GM12878 (cell line): ENCODE measurements around the gene ZFPM1. TPM values are rescaled to one million over a fixed set of nuclear protein-coding genes. Genes with fewer than 3 reads are reported as not detected.

Experiments
- ATAC-seq: fragments of 200-7000 bp; cut with Tn5 transposase; 3 replicates; pipeline ENCODE4 v1.9.1; 2020; ENCODE audit warnings: mild to moderate bottlenecking, moderate library complexity
- BruUV-seq: library from RNA; stranded (reverse); fragments of 400-500 nt; replicated peaks from 2 replicates; lab custom pipeline; 2021; lab: Mats Ljungman, UMichigan
- CTCF ChIA-PET: fragments of 300-600 bp; sonication (Branson Sonifier 250); formaldehyde crosslinking; extraction: SDS; loops from one replicate; lab custom pipeline; 2021; ENCODE audit warnings: inconsistent platforms; lab: Yijun Ruan, JAX
- POLR2A ChIA-PET: fragments of 350-600 bp; formaldehyde crosslinking; extraction: SDS; loops from one replicate; lab custom pipeline; 2021; ENCODE audit warnings: inconsistent platforms; lab: Charles Lee
- RAD21 ChIA-PET: fragments of 300-600 bp; sonication (Branson Sonifier 250); formaldehyde crosslinking; loops from one replicate; lab custom pipeline; 2023; ENCODE audit warnings: antibody characterized with exemption; ENCODE audit not compliant: unreplicated experiment; lab: Charles Lee
- SMC1A ChIA-PET: fragments of 300-600 bp; sonication (Branson Sonifier 250); formaldehyde crosslinking; loops from one replicate; lab custom pipeline; 2023; ENCODE audit not compliant: unreplicated experiment, uncharacterized antibody; lab: Charles Lee
- DNase-seq: peaks from one replicate; pipeline ENCODE4 v3.0.0-alpha.2; 2011; ENCODE audit warnings: low read depth, low spot score
- FAIRE-seq: peaks from 3 replicates; lab custom pipeline; 2011; peaks lifted over from hg19 to GRCh38; lab: Jason Lieb, UNC
- H2AFZ ChIP-seq: 2 replicates; pipeline ENCODE4 v1.6.0; 2011; ENCODE audit warnings: low read depth, low read length, control low read depth; ENCODE audit not compliant: control insufficient read depth
- H3K27ac ChIP-seq: 2 replicates; pipeline ENCODE4 v1.5.1; 2011; ENCODE audit warnings: control low read depth; ENCODE audit not compliant: control insufficient read depth, insufficient read depth
- H3K27me3 ChIP-seq, 2 experiments: replicated peaks in 1 of 2; 2 replicates each; pipeline versions ENCODE4 v1.6.0 to v1.6.1; 2011; ENCODE audit warnings: low read length in 1 of 2; ENCODE audit not compliant: control insufficient read depth in 2 of 2, insufficient read depth in 2 of 2
- H3K36me3 ChIP-seq, 2 experiments: 2 replicates each; pipeline ENCODE4 v1.5.1; 2011; ENCODE audit warnings: low read length in 1 of 2; ENCODE audit not compliant: control insufficient read depth in 2 of 2, insufficient read depth in 2 of 2
- H3K4me1 ChIP-seq: 2 replicates; pipeline ENCODE4 v1.6.1; 2011; ENCODE audit warnings: mild to moderate bottlenecking, low read length, moderate library complexity, mixed read lengths; ENCODE audit not compliant: control insufficient read depth, insufficient read depth
- H3K4me2 ChIP-seq: 2 replicates; pipeline ENCODE4 v1.6.0; 2011; ENCODE audit warnings: control low read depth; ENCODE audit not compliant: control insufficient read depth, insufficient read depth
- H3K4me3 ChIP-seq: fragments of 200-600 bp; sonication (generic); 2 replicates; pipeline ENCODE4 v1.5.1; 2016
- H3K79me2 ChIP-seq: 2 replicates; pipeline ENCODE4 v1.6.0; 2011; ENCODE audit warnings: low read length; ENCODE audit not compliant: control insufficient read depth, insufficient read depth
- H3K9ac ChIP-seq: 2 replicates; pipeline ENCODE4 v1.8.0; 2011; ENCODE audit warnings: low read length, control low read depth, mixed read lengths; ENCODE audit not compliant: control insufficient read depth, insufficient read depth
- H3K9me3 ChIP-seq: replicated peaks from 3 replicates; pipeline ENCODE4 v1.5.1; 2011; ENCODE audit warnings: mild to moderate bottlenecking, low read length; ENCODE audit not compliant: control insufficient read depth, insufficient read depth
- H4K20me1 ChIP-seq: 2 replicates; pipeline ENCODE4 v1.6.0; 2011; ENCODE audit not compliant: control insufficient read depth, insufficient read depth
- CHD2 ChIP-seq: IDR thresholded peaks from 2 replicates; pipeline ENCODE4 v1.6.1; 2011; ENCODE audit warnings: low read depth, low read length, improper control_type of control experiment, borderline replicate concordance
- CREM ChIP-seq: IDR thresholded peaks from 2 replicates; pipeline ENCODE4 v1.6.1; 2014; ENCODE audit warnings: antibody characterized with exemption, low read depth
- EED ChIP-seq: sonication (generic); IDR thresholded peaks from 2 replicates; pipeline ENCODE4 v1.6.1; 2016; ENCODE audit warnings: antibody characterized with exemption, low read depth
- IKZF1 ChIP-seq: fragments of 450-650 bp; conservative IDR thresholded peaks from 2 replicates; pipeline ENCODE4 v1.6.1; 2017; ENCODE audit warnings: antibody characterized with exemption, mild to moderate bottlenecking
- IRF4 ChIP-seq: IDR thresholded peaks from 2 replicates; pipeline ENCODE4 v1.6.1; 2011; ENCODE audit warnings: low read depth, low read length
- KDM1A ChIP-seq: fragments of 200-600 bp; sonication (generic); IDR thresholded peaks from 2 replicates; pipeline ENCODE4 v1.6.1; 2016; ENCODE audit warnings: borderline replicate concordance
- NFXL1 ChIP-seq: fragments of 450-650 bp; IDR thresholded peaks from 2 replicates; pipeline ENCODE4 v1.6.1; 2017; ENCODE audit warnings: antibody characterized with exemption, mild to moderate bottlenecking, borderline replicate concordance
- NR2C1 ChIP-seq: fragments of 450-650 bp; IDR thresholded peaks from 2 replicates; pipeline ENCODE4 v1.6.1; 2017; ENCODE audit warnings: antibody characterized with exemption, mild to moderate bottlenecking, moderate library complexity
- STAT1 ChIP-seq: fragments of 450-650 bp; conservative IDR thresholded peaks from 2 replicates; pipeline ENCODE4 v1.6.1; 2014; ENCODE audit warnings: antibody characterized with exemption, mild to moderate bottlenecking
- TCF3 ChIP-seq: IDR thresholded peaks from 2 replicates; pipeline ENCODE4 v1.6.1; 2012; ENCODE audit warnings: low read depth, mild to moderate bottlenecking, low read length, borderline replicate concordance; ENCODE audit not compliant: insufficient read depth
- ZNF384 ChIP-seq: IDR thresholded peaks from 2 replicates; pipeline ENCODE4 v1.6.1; 2012; ENCODE audit warnings: low read depth, mild to moderate bottlenecking, low read length, improper control_type of control experiment, borderline replicate concordance
- ZNF622 ChIP-seq: fragments of 450-650 bp; IDR thresholded peaks from 2 replicates; pipeline ENCODE4 v1.6.1; 2017; ENCODE audit warnings: mild to moderate bottlenecking, inconsistent platforms
- WGBS: methylation state at CpG from one replicate; pipeline ENCODE4 v1.1.6; 2016; ENCODE audit warnings: low lambda C conversion rate; ENCODE audit not compliant: insufficient replicate concordance, insufficient coverage; ENCODE audit errors: missing lambda C conversion rate; 5-methylcytosine and 5-hydroxymethylcytosine counted together
- in situ Hi-C: fragments of 300-500 bp; cut with MboI; formaldehyde crosslinking; loops from 9 replicates; pipeline ENCODE4 v1.14.3; 2018; ENCODE audit warnings: mixed read lengths
- intact Hi-C: fragments of 100-400 bp; cut with micrococcal nuclease; formaldehyde crosslinking; loops from one replicate; pipeline ENCODE4 v1.14.2; 2022; ENCODE audit not compliant: unreplicated experiment
- polyA plus RNA-seq, 11 experiments: library from polyadenylated mRNA; depleted of rRNA in 4 of 11; unstranded in 6 of 11; stranded (reverse) in 5 of 11; fragments of >200 nt; fragmentation: Nextera tagmentation in 4 of 11; fragmentation: Illumina TruSeq in 1 of 11; extraction: Ambion mirVana in 4 of 11; extraction: Trizol in 1 of 11; gene quantifications; 1 replicate in 1 of 11; 2 replicates in 10 of 11; pipeline versions ENCODE4 v1.2.1 to v1.2.3, GENCODE V29; 2011 to 2016; ENCODE audit warnings: inconsistent platforms in 2 of 11, missing spikeins in 2 of 11, low read depth in 1 of 11
- total RNA-seq, 4 experiments: library from RNA; depleted of rRNA in 3 of 4; stranded (reverse); fragments of >200 nt in 3 of 4; fragmentation: Illumina TruSeq in 1 of 4; extraction: Trizol in 1 of 4; gene quantifications; 2 replicates each; pipeline versions ENCODE4 v1.2.1 to v1.2.3, GENCODE V29; 2013 to 2021
- TF ChIP-seq, protein P1 (sequence below): fragments of 450-650 bp; IDR thresholded peaks from 2 replicates; pipeline ENCODE4 v1.6.1; 2014; ENCODE audit warnings: mild to moderate bottlenecking
- TF ChIP-seq, protein P2 (sequence below): IDR thresholded peaks from 2 replicates; pipeline ENCODE4 v1.6.1; 2012; ENCODE audit warnings: low read depth, low read length, improper control_type of control experiment

The ZFPM1 gene
- total and polyA plus RNA-seq, 10 of the 15 experiments (the other 5 are each of a cell fraction or from before 2014, with no cell fraction given), result 0.02 to 5.1 (median 0.30) TPM

DNA sequence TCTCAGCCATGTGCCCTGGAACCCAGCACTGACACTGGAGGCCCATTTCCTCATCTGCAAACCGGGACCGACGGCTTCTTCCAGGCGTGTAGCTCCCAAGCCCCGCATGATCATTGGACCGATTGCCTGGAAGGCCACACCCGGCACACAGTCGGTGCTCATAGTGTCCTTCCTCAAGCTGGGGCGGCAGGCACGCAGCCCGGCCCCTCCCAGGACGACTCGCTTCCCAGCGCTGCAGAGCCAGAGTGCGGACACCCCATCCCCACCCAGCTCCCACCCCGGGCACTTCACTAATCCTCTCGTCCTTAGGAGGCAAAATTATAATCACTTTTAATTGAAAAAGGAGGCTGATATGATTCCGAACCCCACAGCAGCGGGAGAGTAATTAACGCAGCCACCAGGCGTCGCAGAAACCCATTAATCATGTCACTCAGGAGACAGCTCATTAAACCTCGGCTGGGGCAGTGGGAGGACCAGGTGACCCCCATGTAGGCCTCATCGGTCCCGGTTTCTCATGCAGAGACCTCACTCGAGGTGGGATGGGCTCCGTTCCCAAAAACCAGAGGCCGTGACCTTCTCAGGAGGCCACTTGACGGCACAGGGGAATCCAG, 37.3 kb upstream of the ZFPM1 start (continued):
- TF ChIP-seq ZNF384, result no peak
- no peak for TF ChIP-seq ZNF622
- TF ChIP-seq, protein P1, sequence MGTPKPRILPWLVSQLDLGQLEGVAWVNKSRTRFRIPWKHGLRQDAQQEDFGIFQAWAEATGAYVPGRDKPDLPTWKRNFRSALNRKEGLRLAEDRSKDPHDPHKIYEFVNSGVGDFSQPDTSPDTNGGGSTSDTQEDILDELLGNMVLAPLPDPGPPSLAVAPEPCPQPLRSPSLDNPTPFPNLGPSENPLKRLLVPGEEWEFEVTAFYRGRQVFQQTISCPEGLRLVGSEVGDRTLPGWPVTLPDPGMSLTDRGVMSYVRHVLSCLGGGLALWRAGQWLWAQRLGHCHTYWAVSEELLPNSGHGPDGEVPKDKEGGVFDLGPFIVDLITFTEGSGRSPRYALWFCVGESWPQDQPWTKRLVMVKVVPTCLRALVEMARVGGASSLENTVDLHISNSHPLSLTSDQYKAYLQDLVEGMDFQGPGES, result no peak
- no peak for TF ChIP-seq EED
- no peak for TF ChIP-seq CREM
- no peak for TF ChIP-seq NR2C1
- TF ChIP-seq, protein P2, sequence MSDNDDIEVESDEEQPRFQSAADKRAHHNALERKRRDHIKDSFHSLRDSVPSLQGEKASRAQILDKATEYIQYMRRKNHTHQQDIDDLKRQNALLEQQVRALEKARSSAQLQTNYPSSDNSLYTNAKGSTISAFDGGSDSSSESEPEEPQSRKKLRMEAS, result no peak
- no peak for TF ChIP-seq TCF3

DNA sequence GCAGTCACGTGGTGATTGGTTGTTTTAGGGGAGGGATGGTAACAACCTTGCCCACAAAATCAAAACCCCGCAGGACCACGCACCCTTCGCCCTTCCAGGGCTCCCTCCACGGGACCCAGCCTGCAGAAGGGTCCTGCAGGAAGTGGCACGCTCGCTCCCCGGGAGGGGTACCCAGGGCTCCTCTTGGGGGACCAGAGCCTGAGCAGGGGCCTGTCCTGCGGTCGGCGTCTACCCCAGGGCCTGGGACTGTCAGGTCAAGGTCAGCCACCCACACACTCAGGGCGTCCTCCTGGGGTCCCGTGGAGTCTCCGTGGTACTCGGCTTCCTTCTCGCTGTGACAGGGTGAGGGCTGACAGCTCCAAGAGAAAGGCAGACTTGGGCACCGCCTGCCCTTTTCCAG, 36.4 kb upstream of the ZFPM1 start:
- DNase-seq (no peak), ATAC-seq (no peak), FAIRE-seq (no peak)
- 44% methylated on average over 17 of the region's 17 CpGs for WGBS
- no peaks in the 10 kb centered on the region for H3K79me2 ChIP-seq
- ChIA-PET CTCF (no interaction called here), SMC1A (no interaction called here), RAD21 (no interaction called here), POLR2A (no interaction called here)
- no peak overlapping the region for H3K27ac ChIP-seq
- H3K36me3 ChIP-seq, result no peaks in the 10 kb centered on the region
- H4K20me1 ChIP-seq, result no peaks in the 10 kb centered on the region
- H3K4me1 ChIP-seq, result no peaks in the 10 kb centered on the region
- H2AFZ ChIP-seq, result no peak overlapping the region
- no TSS peak for BruUV-seq
- no peak overlapping the region for H3K4me3 ChIP-seq
- no peak overlapping the region for H3K4me2 ChIP-seq
- TF ChIP-seq NFXL1, result no peak
- no peak for TF ChIP-seq KDM1A
- no peak for TF ChIP-seq IRF4
- TF ChIP-seq IKZF1, result no peak
- TF ChIP-seq ZNF384, result no peak
- no peak for TF ChIP-seq STAT1
- no peak for TF ChIP-seq CHD2
- intact Hi-C loops, result no loop called here
- H3K9ac ChIP-seq, result no peak overlapping the region
- H3K9me3 ChIP-seq, result no peaks in the 10 kb centered on the region
- H3K27me3 ChIP-seq, result no peaks in the 10 kb centered on the region; a peak in 1 of 4 replicates
- in situ Hi-C loops, result no loop called here
